ENCODE data around the gene KRTAP4-3.
"Not testable (repeated sequence)": the region's sequence is repeated elsewhere in the genome, so short reads cannot be mapped to it uniquely, and the experiment has no call there.

The KRTAP4-3 gene

GRCh38 chr17:41151525-41151924 lies 16.5 kb downstream of the KRTAP4-3 start:
- no peak for DNase-seq (ENCODE audit: low spot score)

GRCh38 chr17:41150026-41150425 lies 18.0 kb downstream of the KRTAP4-3 start:
- no peak for DNase-seq (ENCODE audit: low spot score)

- no peak for DNase-seq (ENCODE audit: low spot score)
Observed at GRCh38 chr17:41149652-41149985, 18.4 kb downstream of the KRTAP4-3 start, which contains the start of gene KRTAP4-5. TSS of gene KRTAP4-5 (minus strand) at chr17:41149825. CDS start at chr17:41149767, 58 bp downstream.

GRCh38 chr17:41148971-41149651 lies 18.9 kb downstream of the KRTAP4-3 start:
- DNase-seq (ENCODE audit: low spot score) = not testable (repeated sequence)

- DNase-seq (ENCODE audit: low spot score) = no peak
Observed at GRCh38 chr17:41147531-41148204, 20.4 kb downstream of the KRTAP4-3 start.

GRCh38 chr17:41145261-41145660 lies 22.8 kb downstream of the KRTAP4-3 start:
- DNase-seq (ENCODE audit: low spot score) = no peak

- DNase-seq (ENCODE audit: low spot score) = no peak
Observed at GRCh38 chr17:41144846-41145245, 23.2 kb downstream of the KRTAP4-3 start.

GRCh38 chr17:41141361-41141760 lies 26.7 kb downstream of the KRTAP4-3 start:
- DNase-seq (ENCODE audit: low spot score) = no peak

- no peak for DNase-seq (ENCODE audit: low spot score)
Observed at GRCh38 chr17:41140360-41141131, 27.5 kb downstream of the KRTAP4-3 start, which contains the start of gene KRTAP4-6. TSS of gene KRTAP4-6 (minus strand) at chr17:41140544. CDS start at chr17:41140487, 57 bp downstream.

- DNase-seq (ENCODE audit: low spot score) = not testable (repeated sequence)
Observed at GRCh38 chr17:41139865-41140264, 28.2 kb downstream of the KRTAP4-3 start.

- DNase-seq (ENCODE audit: low spot score) = no peak
Observed at GRCh38 chr17:41133880-41134735, 33.9 kb downstream of the KRTAP4-3 start.

- no peak for DNase-seq (ENCODE audit: low spot score)
Observed at GRCh38 chr17:41131979-41132378, 36.0 kb downstream of the KRTAP4-3 start.

- no peak for DNase-seq (ENCODE audit: low spot score)
Observed at GRCh38 chr17:41127371-41127770, 40.6 kb downstream of the KRTAP4-3 start.

GRCh38 chr17:41126412-41126811 lies 41.6 kb downstream of the KRTAP4-3 start:
- DNase-seq (ENCODE audit: low spot score) = no peak

GRCh38 chr17:41125064-41125463 lies 43.0 kb downstream of the KRTAP4-3 start:
- no peak for DNase-seq (ENCODE audit: low spot score)

- not testable (repeated sequence) for DNase-seq (ENCODE audit: low spot score)
Observed at GRCh38 chr17:41123991-41124371, 44.0 kb downstream of the KRTAP4-3 start, which contains the start of gene KRTAP4-12. TSS of gene KRTAP4-12 (minus strand) at chr17:41124182. CDS start at chr17:41124122, 60 bp downstream.

- DNase-seq (ENCODE audit: low spot score) = not testable (repeated sequence)
Observed at GRCh38 chr17:41123292-41123990, 44.6 kb downstream of the KRTAP4-3 start.

- no peak for DNase-seq (ENCODE audit: low spot score)
Observed at GRCh38 chr17:41121742-41122141, 46.3 kb downstream of the KRTAP4-3 start.

GRCh38 chr17:41119696-41120690 lies 48.0 kb downstream of the KRTAP4-3 start:
- not testable (repeated sequence) for DNase-seq (ENCODE audit: low spot score)

GRCh38 chr17:41118721-41119120 lies 49.3 kb downstream of the KRTAP4-3 start:
- no peak for DNase-seq (ENCODE audit: low spot score)

Data from HuH-7.5 (cell line).